GM21619 (cell line): ENCODE results near the gene MALSU1.

Experiments used
- ATAC-seq: cut with Tn5 transposase; IDR thresholded peaks from one replicate; pipeline ENCODE4 v1.9.1; 2021; ENCODE audit not compliant: unreplicated experiment

MALSU1 gene

GRCh38 chr7:23358152-23358674 is 59.1 kb downstream of the MALSU1 start:
- ATAC-seq = no peak
